Brain microvascular endothelial cell (primary cell): ENCODE measurements around the gene RGS12.

ENCODE experiments used
- DNase-seq: peaks from one replicate; pipeline ENCODE4 v3.0.0-alpha.2; 2020
- H3K27ac ChIP-seq: fragments of 250-450 bp; sonication (Bioruptor Pico); 2 replicates; pipeline ENCODE4 v1.5.1; 2020; ENCODE audit warnings: mild to moderate bottlenecking, moderate library complexity
- H3K27me3 ChIP-seq: fragments of 250-450 bp; sonication (Bioruptor Pico); replicated peaks from 2 replicates; pipeline ENCODE4 v1.5.1; 2020; ENCODE audit warnings: mild to moderate bottlenecking
- H3K36me3 ChIP-seq: fragments of 250-450 bp; sonication (Bioruptor Pico); replicated peaks from 2 replicates; pipeline ENCODE4 v1.5.1; 2020; ENCODE audit warnings: mild to moderate bottlenecking
- H3K4me3 ChIP-seq: 2 replicates; pipeline ENCODE4 v1.5.1; 2011; ENCODE audit warnings: low read depth, mild to moderate bottlenecking, control low read depth, low read length, moderate library complexity
- CTCF ChIP-seq: IDR thresholded peaks from 2 replicates; pipeline ENCODE4 v1.5.1; 2011; ENCODE audit warnings: low read depth, mild to moderate bottlenecking, moderate library complexity, low read length, control low read depth, inconsistent platforms; ENCODE audit errors: missing control alignments
- in situ Hi-C: cut with HindIII; loops from 2 replicates; pipeline ENCODE4 v1.10.0; 2017; ENCODE audit warnings: low sequenced_read_pairs, low pct_ligation_motif_present

Gene RGS12

GRCh38 chr4:3245676-3246075 lies 47.1 kb upstream of the RGS12 start:
- Histone ChIP-seq H3K27me3 (no peaks in the 10 kb centered on the region), H3K4me3 (no peak overlapping the region), H3K36me3 (peaks cover 7% of the 10 kb centered on the region), H3K27ac (no peak overlapping the region)
- DNase-seq, result no peak
- in situ Hi-C loops, result no loop called here
- TF ChIP-seq CTCF, result no peak

GRCh38 chr4:3246458-3247398 lies 46.1 kb upstream of the RGS12 start:
- in situ Hi-C loops, result no loop called here

GRCh38 chr4:3247399-3248177 lies 45.2 kb upstream of the RGS12 start:
- Histone ChIP-seq H3K36me3 (no peaks in the 10 kb centered on the region), H3K27me3 (no peaks in the 10 kb centered on the region), H3K4me3 (no peak overlapping the region), H3K27ac (no peak overlapping the region)
- no peak for TF ChIP-seq CTCF
- in situ Hi-C loops, result no loop called here
- no peak for DNase-seq

More at GRCh38 chr4:3246458-3247398, 46.1 kb upstream of the RGS12 start:
- TF ChIP-seq CTCF, result peak; percentile 19
- no peaks in the 10 kb centered on the region for H3K36me3 ChIP-seq
- H3K4me3 ChIP-seq, result no peak overlapping the region
- no peaks in the 10 kb centered on the region for H3K27me3 ChIP-seq
- no peak overlapping the region for H3K27ac ChIP-seq
- no peak for DNase-seq

DNA sequence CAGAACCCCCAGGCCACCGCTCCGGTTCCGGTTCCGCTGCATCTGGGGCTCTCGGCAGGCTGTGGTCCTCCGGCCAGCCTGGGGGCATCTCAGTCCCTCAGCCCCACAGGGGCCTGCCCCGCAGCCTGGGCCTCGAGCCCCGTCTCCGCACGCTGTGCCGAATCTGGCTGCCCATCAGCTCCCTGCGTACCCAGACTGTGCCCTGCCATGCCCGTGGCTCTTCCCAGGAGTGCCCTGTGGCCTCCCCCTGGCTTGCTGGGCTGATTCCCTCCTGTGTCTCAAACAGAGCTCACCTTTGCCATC lies 44.7 kb upstream of the RGS12 start:
- in situ Hi-C loops, result no loop called here
- H3K27ac ChIP-seq, result no peak overlapping the region
- no peak for TF ChIP-seq CTCF

DNA sequence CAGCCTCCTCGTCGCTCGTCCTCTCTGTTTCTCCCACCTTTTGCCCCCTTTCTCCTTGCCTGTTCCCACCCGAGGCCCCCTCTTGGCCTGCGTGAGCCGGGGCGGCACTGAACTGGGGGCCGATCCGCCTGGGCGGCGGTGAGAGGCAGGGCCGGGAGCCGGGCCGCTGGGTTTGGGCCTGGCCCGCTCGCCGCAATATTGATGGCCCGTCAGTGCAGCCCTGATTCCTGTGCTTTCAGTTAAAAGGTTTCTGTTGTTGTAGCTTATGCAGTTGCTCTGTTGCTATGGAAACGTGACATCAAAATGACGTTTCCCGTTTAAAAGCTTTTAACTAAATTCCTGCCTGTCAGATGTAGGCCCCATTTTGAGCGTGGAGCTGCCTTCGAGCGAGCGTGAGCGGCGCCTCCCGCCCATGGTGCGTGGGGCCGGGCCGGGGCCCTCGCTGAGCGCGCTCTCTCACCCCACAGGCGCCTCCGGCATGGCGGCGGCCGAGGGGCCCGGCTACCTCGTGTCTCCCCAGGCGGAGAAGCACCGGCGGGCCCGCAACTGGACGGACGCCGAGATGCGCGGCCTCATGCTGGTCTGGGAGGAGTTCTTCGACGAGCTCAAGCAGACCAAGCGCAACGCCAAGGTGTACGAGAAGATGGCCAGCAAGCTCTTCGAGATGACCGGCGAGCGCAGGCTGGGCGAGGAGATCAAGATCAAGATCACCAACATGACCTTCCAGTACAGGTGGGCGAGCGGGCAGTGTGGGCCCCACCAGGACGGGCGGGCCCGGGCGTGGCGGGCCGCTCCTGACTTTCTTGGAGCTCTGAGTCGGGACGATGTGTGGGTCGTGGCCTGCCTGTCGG lies 43.8 kb upstream of the RGS12 start, which contains the start of gene MSANTD1:
TSS of gene MSANTD1 (plus strand) at position 349 of the 851 bp plus-strand sequence. CDS start at position 413, 64 bp downstream.
- DNase-seq, result peak; percentile 35
- Histone ChIP-seq H3K27ac (no peak within 1 kb of the TSS), H3K4me3 (no peak within 1 kb of the TSS), H3K36me3 (no peaks in the 10 kb centered on the region), H3K27me3 (no peaks in the 10 kb centered on the region)
- TF ChIP-seq CTCF, result no peak
- in situ Hi-C loops, result no loop called here

More for the DNA sequence above, 44.7 kb upstream of the RGS12 start:
- Histone ChIP-seq H3K27me3 (no peaks in the 10 kb centered on the region), H3K36me3 (no peaks in the 10 kb centered on the region), H3K4me3 (no peak overlapping the region)
- DNase-seq, result no peak
